HG03457 (cell line): ENCODE results near the gene RHOD.

Source experiments
- ATAC-seq: cut with Tn5 transposase; IDR thresholded peaks from one replicate; pipeline ENCODE4 v1.9.1; 2021; ENCODE audit warnings: moderate number of reproducible peaks; ENCODE audit not compliant: unreplicated experiment

Gene RHOD

GRCh38 chr11:67031791-67032561 lies 24.7 kb upstream of the RHOD start:
- ATAC-seq, result no peak

GRCh38 chr11:67032830-67033551 lies 23.7 kb upstream of the RHOD start:
- no peak for ATAC-seq

DNA sequence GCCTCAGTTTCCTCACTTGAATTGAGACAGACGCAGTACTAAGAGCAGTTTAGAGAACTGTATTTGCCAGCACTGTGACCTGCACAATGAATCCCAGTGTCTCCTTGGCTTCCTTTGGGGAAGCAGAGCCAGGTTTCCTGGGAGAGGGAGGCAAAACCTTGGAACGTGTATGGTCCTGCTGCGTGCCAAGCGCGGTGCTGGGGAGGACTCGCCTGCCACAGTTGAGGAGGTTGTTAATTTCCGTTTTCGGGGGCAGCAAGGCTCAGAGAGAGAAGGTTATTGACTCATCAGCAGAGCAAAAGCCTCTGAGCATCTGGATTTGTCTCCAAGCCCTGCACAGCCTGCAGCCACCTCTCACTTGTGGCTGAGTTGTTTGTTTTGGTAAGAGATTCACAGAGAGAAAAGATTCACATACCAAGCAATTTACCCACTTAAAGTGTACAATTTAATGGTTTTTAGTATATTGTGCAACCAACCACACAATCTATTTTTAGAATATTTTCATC lies 22.9 kb upstream of the RHOD start:
- ATAC-seq, result no peak

DNA sequence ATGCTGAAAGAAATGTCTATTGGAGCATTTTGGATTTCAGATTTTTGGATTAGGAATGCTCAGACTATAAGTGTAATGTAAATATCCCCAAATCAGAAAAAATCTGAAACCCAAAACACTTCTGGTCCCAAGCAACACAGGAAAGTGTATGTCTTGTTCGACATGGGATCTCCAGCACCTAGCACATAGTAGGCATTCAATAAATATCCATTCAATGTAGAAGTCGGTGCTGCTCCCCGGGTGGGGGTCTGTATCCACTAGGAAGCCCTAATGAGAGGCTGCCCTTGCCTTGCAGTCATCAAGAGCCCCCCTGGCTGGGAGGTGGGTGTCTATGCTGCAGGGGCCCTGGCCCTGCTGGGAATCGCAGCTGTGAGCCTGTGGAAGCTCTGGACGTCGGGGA lies 22.3 kb upstream of the RHOD start:
- no peak for ATAC-seq

- no peak for ATAC-seq
Observed at GRCh38 chr11:67040147-67040546, 16.5 kb upstream of the RHOD start.

DNA sequence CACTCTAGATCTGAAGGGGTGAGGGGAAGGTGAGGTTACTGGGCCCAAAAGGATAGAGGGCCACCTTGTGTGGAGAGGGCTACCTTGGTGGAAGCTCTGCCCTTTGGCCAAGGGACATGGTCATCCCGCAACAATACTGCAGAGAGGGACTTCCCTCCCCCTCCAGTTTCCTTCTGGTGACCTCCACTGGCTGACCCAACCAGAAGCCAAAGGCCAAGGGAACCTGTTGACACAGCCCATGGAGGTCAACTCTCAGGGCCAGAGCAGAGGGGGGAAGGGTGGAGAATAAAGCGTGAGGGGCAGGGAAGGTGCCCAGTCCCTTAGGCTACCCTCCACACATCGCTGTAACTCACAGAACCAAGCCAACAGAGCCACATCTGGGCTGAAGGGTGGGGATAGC lies 15.0 kb upstream of the RHOD start:
- no peak for ATAC-seq

DNA sequence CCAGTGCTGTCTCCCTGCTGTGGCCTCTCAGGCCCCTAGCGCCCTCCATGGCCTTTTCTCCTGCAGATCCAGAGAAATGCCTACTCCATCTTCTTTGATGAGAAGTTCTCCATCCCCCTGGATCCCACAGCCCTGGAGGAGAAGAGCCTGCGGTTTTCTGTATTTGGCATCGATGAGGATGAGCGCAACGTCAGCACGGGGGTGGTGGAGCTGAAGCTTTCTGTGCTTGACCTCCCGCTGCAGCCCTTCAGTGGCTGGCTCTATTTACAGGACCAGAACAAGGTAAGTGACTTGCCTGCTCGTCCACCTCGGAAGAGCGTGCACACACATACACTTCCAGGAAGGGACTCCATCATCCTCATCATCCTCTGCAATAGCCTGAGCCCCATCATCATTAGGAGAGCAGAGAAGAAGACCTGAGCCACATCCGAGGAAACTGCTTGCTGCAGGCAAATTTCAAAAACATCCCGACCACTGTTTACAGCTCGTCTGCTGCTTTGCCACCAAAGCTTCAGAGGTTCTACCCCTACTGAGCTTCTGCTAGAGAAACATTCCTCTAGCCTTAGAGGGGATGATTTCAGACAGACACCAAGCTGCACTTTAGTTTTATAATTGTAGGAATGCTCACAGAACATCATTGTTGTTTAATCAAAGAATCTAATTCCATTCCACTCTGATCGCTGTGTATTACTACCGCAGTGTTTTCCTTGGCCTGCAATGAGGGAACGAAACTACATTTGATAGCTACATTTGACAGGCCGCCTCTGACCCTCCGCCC lies 12.9 kb upstream of the RHOD start:
- no peak for ATAC-seq

DNA sequence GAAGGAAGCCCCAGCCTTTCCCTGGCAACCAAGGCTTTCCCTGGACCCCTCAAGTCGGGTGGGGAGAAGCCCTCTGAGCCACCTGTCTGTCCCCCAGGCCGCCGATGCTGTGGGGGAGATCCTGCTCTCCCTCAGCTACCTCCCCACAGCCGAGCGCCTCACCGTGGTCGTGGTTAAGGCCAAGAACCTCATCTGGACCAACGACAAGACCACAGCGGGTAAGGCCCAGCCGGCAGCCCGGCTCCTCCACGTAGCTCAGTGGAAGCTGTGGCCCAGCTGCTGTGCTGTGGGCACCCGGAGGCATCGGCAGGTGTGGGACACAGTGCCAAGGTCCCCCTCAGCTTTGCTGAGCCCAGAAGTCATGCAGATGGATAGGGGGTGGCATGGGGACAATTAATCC lies 12.2 kb upstream of the RHOD start:
- no peak for ATAC-seq

DNA sequence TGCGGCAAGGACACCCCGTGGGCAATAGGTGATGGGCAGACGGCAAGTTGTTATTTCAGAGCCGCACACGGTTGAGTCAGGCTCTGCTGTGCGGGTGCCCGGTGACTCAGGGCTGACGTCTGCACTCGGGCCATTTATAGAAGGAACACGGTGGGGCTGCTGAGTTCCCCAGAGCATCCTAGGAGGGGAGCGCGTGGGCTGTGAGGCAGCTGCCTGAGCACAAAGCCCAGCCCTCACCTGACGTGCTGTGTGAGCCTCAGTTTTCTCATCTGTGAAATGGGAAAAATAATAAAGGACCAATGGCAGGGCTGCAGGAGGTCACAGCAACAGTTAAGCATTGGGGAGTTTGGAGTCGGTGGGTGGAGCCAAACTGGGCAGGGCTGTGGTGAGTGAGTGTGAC lies 11.3 kb upstream of the RHOD start:
- ATAC-seq, result no peak

- no peak for ATAC-seq
Observed at GRCh38 chr11:67048515-67049130, 8.0 kb upstream of the RHOD start.

- no peak for ATAC-seq
Observed at GRCh38 chr11:67050139-67050538, 6.5 kb upstream of the RHOD start.

- no peak for ATAC-seq
Observed at GRCh38 chr11:67051180-67051893, 5.3 kb upstream of the RHOD start.

- no peak for ATAC-seq
Observed at GRCh38 chr11:67051945-67052488, 4.6 kb upstream of the RHOD start.

- no peak for ATAC-seq
Observed at GRCh38 chr11:67052891-67053290, 3.8 kb upstream of the RHOD start.

DNA sequence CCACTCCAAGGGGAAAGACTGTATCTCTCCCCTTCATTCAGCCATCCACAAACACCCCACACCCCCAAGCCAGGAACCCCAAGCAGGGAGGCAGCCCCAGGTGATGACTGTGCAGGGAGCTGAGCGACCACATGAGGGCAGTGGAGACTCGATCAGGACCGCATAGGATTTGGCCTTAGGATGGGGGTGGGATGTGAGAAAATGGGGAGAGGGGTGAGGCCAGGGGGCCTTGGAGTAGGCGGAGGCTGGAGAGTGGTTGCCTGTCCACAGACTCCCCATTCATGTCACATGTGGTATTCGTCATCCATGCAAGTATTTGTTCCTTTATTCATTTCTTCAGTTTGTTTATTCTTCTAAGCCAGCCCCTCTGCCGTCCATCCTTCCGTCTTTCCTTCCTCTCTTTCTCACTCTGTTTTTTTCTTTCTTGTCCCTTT lies 2.7 kb upstream of the RHOD start:
- no peak for ATAC-seq

- no peak for ATAC-seq
Observed at GRCh38 chr11:67054346-67054835, 2.3 kb upstream of the RHOD start.

- ATAC-seq, result no peak
Observed at GRCh38 chr11:67054836-67055523, 1.7 kb upstream of the RHOD start.

GRCh38 chr11:67055812-67056211 lies 835 bp upstream of the RHOD start:
- ATAC-seq, result no peak

DNA sequence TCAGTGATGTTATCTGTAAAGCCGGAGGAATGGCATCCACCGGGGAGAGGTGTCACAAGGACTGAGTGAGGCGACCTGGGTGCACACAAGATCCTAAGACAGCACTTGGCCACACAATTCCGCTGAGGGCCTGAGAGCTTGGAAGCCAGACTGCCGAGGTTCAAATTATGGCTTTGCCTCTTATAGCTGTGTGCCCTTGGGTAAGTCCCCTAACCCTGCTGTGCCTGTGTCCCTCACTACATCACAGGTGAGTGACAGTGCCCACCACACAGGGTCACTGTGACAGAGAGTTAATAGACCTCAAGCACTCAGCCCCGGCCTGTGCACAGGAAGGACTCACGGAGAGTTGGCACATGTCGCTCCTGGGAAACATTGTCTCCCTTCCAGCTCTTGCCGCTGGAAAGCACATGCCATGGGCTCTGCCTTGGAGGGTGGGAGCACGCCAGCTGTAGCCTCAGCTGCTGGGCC lies 592 bp downstream of the RHOD start:
- no peak for ATAC-seq
